COLO668 (cell line): ENCODE data around the gene FGF23.

Source experiments
- DNase-seq: peaks from one replicate; lab custom pipeline; 2025; ENCODE audit not compliant: unreplicated experiment; lab: John Stamatoyannopoulos, UW

The FGF23 gene

GRCh38 chr12:4386801-4387200 is 7.3 kb upstream of the FGF23 start:
- no peak for DNase-seq

DNA sequence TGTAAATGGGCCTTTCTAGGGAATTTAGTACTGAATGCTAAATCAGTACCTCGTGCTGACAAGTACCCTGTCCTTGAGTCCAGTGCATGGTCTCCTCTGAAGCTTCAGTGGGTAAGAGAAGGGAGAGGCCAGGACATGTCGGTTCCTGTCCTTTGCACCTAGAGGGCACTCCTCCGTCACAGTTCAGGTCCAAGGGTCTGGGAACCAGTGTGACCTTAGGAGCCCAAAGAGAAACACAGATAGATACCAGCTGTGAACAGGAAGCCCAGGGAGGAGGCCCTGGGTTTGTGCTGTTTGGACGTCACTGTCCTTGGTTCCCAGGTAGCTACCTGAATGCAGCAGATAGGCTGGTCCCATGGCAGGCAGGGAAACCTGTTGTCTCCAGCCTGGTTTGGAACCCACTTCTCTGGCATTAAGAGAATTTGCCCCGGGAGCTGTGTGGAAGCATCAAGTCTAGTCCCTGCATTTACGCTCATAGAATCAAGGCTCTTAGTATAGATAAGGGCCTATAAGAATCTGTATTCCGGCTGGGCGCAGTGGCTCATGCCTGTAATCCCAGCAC is 3.9 kb upstream of the FGF23 start:
- no peak for DNase-seq

DNA sequence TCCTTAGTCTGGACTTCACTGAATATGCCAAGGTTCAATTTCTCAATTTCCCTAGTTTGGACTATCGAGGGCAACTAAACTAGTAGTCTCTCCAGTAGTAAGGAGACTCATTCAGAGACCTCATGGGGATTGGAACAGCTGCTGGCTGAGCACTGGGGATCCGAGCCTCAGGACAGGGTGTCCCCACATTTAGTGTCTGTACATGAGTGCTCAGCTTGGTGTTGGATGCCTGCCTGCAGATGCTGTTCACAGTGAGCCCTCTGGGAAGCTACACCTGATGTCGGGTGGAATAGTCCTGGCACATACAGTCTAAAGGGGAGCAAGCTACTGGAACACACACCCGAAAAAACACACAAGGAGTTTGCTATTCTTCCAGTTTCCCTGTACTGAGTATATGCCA is 820 bp upstream of the FGF23 start:
- no peak for DNase-seq

DNA sequence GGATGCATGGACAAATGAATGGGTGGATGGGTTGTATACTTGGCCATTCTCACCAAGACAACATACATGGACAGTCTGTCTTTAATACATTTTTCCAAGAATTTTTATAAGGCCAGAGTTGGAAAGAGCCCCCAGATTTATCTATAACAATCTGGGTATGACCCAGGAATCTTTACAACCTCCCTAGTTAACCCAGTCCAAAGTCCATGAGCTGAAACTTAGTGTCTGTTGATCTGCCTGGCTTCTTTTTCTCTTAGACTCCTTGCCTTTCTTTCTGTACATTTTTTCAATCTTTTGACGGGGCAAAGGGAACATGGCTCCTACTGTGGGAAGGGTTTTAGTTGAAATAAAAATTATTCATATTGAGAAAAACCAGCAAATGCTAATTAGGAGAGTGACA is 740 bp downstream of the FGF23 start:
- DNase-seq = no peak

DNA sequence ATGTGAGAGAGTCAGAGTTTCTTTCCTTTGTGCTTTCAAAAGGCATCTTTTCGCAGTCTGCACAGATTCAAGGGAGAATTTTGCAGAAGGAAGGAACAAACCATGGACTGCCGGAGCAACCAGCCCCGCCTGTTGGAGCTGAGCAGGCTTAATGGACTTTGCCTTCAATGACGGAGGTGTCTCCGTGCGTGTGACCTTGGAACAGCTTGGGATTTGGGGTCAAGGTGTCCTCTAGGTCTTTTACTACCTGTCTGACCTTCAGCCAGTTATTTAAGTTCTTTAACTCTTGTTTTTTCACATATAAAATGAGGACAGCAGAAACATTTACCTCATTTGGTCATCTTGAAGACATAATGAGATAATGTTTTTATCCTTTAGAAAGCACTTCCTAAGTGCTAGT is 4.1 kb downstream of the FGF23 start:
- no peak for DNase-seq

- DNase-seq = no peak
Measured at GRCh38 chr12:4372653-4373052, 6.9 kb downstream of the FGF23 start.

DNA sequence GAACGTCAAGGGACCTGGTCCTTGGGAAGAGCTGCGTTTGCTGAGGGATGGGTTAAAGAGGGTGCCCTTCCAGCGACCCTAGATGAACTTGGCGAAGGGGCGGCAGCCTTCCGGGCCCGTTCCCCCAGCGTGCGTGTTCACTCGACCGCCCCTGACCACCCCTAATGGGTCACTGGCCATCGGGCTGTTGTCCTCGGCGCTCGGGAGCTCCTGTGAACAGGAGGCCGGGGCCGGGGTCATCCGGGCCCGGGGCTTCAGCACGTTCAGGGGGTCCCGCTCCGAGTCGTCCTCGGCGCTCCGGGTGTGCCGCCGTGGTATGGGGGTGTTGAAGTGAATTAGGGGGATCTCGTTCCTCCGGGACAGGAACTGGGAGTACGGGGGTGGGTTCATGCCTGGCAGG is 9.2 kb downstream of the FGF23 start:
- DNase-seq = no peak

GRCh38 chr12:4369548-4369947 is 10.0 kb downstream of the FGF23 start:
- no peak for DNase-seq

- no peak for DNase-seq
Measured at GRCh38 chr12:4366090-4366489, 13.4 kb downstream of the FGF23 start.

- peak; percentile 4 for DNase-seq
Measured at GRCh38 chr12:4356041-4356327, 23.5 kb downstream of the FGF23 start.

GRCh38 chr12:4355156-4356040 is 24.1 kb downstream of the FGF23 start:
- no peak for DNase-seq

DNA sequence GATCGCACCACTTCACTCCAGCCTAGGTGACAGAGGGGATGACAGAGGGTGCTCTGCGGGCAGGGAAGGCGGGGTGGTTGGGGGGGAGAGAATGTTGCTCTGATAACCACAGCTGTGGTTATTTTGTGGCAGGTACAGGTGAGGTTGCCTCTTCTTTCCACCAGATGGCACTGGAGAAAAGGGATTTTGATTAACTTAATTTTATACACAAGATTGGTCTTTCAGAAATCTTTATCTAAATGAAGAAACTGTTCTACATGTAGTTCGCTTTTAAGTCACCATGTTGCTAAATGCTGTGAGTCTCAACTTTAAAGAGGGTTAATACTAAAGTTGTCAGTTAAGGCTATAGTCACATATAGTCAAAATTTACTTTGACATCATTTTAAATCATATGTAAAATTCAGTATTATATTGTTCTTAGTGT is 25.7 kb downstream of the FGF23 start:
- no peak for DNase-seq

GRCh38 chr12:4346931-4347330 is 32.6 kb downstream of the FGF23 start:
- DNase-seq = no peak

DNA sequence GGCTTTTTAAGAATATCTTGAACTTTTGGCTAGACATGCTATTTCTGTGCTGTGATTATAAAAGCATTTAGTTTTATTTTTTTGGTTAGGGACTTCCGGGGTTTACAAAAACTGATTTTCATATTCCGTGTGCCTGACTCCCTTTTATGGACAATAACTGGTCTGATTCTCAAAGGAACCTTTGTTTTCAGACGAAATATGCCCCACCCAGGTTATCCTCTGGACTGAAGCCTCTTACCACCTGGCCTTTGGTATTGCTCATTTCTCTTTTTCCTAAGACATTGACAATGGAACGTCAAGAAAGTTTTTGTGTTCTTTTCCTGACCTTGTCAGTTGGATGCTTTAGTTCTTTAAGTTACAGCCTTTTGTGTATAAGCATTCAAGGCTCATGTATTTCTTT is 47.7 kb downstream of the FGF23 start:
- DNase-seq = no peak

DNA sequence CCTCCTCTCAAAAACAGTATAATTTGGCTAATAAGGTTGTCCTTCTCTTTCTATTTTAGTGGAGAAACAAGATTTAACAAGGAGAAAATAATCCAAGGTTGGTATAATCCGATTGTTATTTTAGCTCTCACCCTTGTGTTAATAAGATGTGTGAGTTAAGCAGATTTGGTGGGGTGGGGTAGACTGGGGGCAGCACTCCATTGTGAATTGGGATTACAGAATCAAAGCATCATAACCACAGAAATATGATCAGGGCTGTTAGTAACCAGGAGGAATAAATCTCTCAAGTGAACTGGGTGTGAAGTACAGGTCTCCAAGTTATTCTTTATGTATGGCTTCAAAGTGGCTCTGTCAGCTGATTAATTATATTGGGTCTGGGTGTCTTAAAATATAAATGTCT is 48.3 kb downstream of the FGF23 start:
- no peak for DNase-seq

GRCh38 chr12:4330203-4330602 is 49.3 kb downstream of the FGF23 start:
- no peak for DNase-seq

GRCh38 chr12:4327293-4327692 is 52.2 kb downstream of the FGF23 start:
- no peak for DNase-seq

GRCh38 chr12:4325966-4326365 is 53.5 kb downstream of the FGF23 start:
- no peak for DNase-seq

DNA sequence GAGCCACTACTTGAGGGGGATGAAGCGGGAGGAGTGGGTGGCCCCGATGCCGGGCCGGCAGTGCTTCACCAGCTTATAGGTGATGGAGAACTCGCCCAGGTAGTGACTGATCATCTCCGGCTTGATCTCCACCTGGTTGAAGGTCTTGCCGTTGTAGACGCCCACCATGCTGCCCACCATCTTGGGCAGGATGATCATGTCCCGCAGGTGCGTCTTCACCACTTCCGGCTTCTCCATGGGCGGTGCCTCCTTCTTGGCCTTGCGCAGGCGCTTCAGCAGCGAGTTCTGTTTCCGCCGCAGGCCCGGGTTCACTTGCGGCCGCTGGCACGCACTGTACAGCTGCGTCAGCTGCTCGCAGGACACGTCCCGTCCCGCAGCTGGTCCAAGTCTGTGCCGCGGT is 55.1 kb downstream of the FGF23 start:
- no peak for DNase-seq

GRCh38 chr12:4323396-4323795 is 56.1 kb downstream of the FGF23 start:
- no peak for DNase-seq

DNA sequence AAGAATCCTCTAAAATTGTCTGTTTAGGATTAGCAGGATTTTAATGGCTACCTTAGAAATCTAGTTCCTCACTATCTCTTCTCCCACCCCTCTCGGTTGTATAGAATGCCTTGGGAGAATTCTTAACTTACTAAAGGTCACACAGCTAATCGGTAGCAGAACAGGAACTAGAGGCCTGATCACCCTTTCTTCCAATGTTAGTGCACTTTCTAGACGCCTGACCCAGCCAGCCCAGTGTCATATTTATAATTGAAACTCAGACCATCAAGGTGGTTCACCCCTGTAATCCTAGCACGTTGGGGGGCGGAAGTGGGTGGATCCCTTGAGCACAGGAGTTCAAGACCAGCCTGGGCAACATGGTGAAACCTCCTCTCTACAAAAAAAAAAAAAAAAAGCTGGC is 56.8 kb downstream of the FGF23 start:
- no peak for DNase-seq

DNA sequence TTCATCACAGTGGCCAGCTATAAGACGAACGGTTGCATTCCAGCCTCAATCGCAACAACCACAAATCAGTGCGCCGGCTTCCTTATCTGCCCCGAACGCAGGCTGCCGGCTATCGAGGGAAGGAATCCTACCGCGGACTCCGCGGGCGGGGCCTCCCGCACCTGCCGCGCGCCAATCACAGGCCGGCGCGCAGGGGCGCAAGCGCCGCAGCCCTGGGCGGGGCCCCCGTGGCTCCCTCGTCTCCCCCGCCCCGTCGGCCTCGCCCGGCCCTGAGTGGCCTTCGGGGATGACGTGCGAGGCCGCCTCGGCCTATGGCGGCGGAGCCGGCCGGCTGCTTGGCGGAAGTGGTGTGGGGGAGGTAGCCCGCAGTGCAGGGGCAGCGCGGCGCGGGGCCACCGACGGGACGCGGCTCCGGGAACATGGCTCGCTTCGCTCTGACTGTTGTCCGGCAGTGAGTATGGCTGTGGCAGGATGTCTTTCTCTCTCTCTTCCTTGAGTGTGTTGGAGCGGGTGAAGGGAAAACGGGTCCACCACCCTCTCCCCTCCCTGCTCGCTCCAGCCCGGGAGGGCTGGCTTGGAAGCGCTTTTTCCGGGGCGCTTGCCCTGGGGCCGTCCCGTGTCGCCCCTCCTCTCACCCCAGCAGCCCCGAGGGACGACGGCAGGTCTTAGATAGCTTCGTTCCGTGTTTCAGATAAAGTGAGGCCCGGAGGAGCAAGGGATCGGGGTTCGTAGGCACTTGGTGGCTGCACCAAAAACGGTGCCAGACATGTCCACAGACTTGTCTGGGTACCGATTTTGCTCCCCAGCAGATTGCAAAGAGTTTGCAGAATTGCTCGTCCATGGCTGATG is 58.4 kb downstream of the FGF23 start, which contains the start of gene TIGAR:
Gene TIGAR, plus strand, starts transcription at position 361 of the 849 bp plus-strand sequence. Its CDS starts 59 bp downstream, at position 420.
- peak; percentile 96 for DNase-seq
